SHP77 (cell line): Measurements from ENCODE around the gene OTOP3.

ENCODE experiments used
- DNase-seq, 2 experiments: peaks; one replicate each; lab custom pipeline; 2025; lab: John Stamatoyannopoulos, UW

Gene OTOP3

GRCh38 chr17:74916851-74917199, 18.9 kb upstream of the OTOP3 start:
- no peak for DNase-seq

- no peak for DNase-seq
These were observed 18.3 kb upstream of the OTOP3 start for GRCh38 chr17:74917430-74917829.

- DNase-seq, result no peak
These were observed 16.8 kb upstream of the OTOP3 start for GRCh38 chr17:74918906-74919305.

GRCh38 chr17:74919440-74920305, 16.0 kb upstream of the OTOP3 start:
- peak in 1 of 2 experiments; percentile 9 for DNase-seq

- DNase-seq, result no peak
These were observed 15.4 kb upstream of the OTOP3 start for GRCh38 chr17:74920306-74920620.

- no peak for DNase-seq
These were observed 15.1 kb upstream of the OTOP3 start for GRCh38 chr17:74920642-74921025.

- DNase-seq, result no peak
These were observed 14.5 kb upstream of the OTOP3 start for GRCh38 chr17:74921026-74921681.

GRCh38 chr17:74921769-74922168, 13.9 kb upstream of the OTOP3 start:
- DNase-seq, result no peak

GRCh38 chr17:74922172-74922571, 13.5 kb upstream of the OTOP3 start:
- no peak for DNase-seq

- no peak for DNase-seq
These were observed 12.8 kb upstream of the OTOP3 start, which contains the start of gene USH1G for GRCh38 chr17:74922694-74923537. Gene USH1G (minus strand): TSS chr17:74923255. CDS start chr17:74923073, 182 bp downstream.

- DNase-seq, result peak; percentile 9 to 57
These were observed 12.0 kb upstream of the OTOP3 start for GRCh38 chr17:74923538-74924249.

- DNase-seq, result no peak
These were observed 11.3 kb upstream of the OTOP3 start, which contains the start of gene OTOP2 for GRCh38 chr17:74924250-74924948. Gene OTOP2 (plus strand): TSS chr17:74924273. CDS start chr17:74924633, 360 bp downstream.

GRCh38 chr17:74925242-74925641, 10.5 kb upstream of the OTOP3 start:
- DNase-seq, result no peak

GRCh38 chr17:74928786-74929185, 6.9 kb upstream of the OTOP3 start:
- no peak for DNase-seq

- no peak for DNase-seq
These were observed 5.1 kb upstream of the OTOP3 start for GRCh38 chr17:74930535-74931036.

GRCh38 chr17:74935048-74935447, 650 bp upstream of the OTOP3 start:
- DNase-seq, result no peak

GRCh38 chr17:74936470-74936799, 737 bp downstream of the OTOP3 start:
- DNase-seq, result no peak

GRCh38 chr17:74937064-74938051, 1.7 kb downstream of the OTOP3 start:
- no peak for DNase-seq

- no peak for DNase-seq
These were observed 2.7 kb downstream of the OTOP3 start for GRCh38 chr17:74938194-74938950.
